ENCODE data around the gene AP3B2.

Gene AP3B2

GRCh38 chr15:82692171-82692570 is 17.5 kb downstream of the AP3B2 start:
- Histone ChIP-seq H3F3A (ENCODE audit: insufficient read depth, low read length) (no peaks in the 10 kb centered on the region; the same call in 1 of the 2 replicates), H3K79me2 (ENCODE audit: low read length) (no peaks in the 10 kb centered on the region), H3K4me1 (ENCODE audit: low read length) (no peaks in the 10 kb centered on the region), H3K4me3 (ENCODE audit: low read length) (no peak overlapping the region), H3K27ac (ENCODE audit: low read length) (no peak overlapping the region), H3K4me2 (ENCODE audit: low read depth, low read length) (no peak overlapping the region), H4K20me1 (ENCODE audit: insufficient read depth, low read length) (no peaks in the 10 kb centered on the region), H3K36me3 (replicated peaks; ENCODE audit: insufficient read depth, low read length) (no peaks in the 10 kb centered on the region), H3K9me2 (replicated peaks; ENCODE audit: insufficient read depth, low read length) (no peaks in the 10 kb centered on the region), H3K9ac (ENCODE audit: low read length) (no peak overlapping the region), H3K27me3 (replicated peaks; ENCODE audit: insufficient read depth, low read length) (no peaks in the 10 kb centered on the region), H3K9me3 (replicated peaks; ENCODE audit: insufficient read depth, low read length) (no peaks in the 10 kb centered on the region), H2AFZ (ENCODE audit: low read length) (no peak overlapping the region)
- no peak for DNase-seq
- TF ChIP-seq EZH2 (optimal IDR thresholded peaks at IDR 0.05; ENCODE audit: low read depth, low read length) (no peak), EZH2phosphoT487 (IDR thresholded peaks at IDR 0.05; ENCODE audit: low read length) (no peak), CTCF (IDR thresholded peaks at IDR 0.05; ENCODE audit: low read length) (no peak)

GRCh38 chr15:82689147-82689546 is 20.5 kb downstream of the AP3B2 start:
- Histone ChIP-seq H3K79me2 (ENCODE audit: low read length) (no peaks in the 10 kb centered on the region), H3K9me2 (replicated peaks; ENCODE audit: insufficient read depth, low read length) (no peaks in the 10 kb centered on the region), H3K4me1 (ENCODE audit: low read length) (no peaks in the 10 kb centered on the region), H3K4me3 (ENCODE audit: low read length) (no peak overlapping the region), H4K20me1 (ENCODE audit: insufficient read depth, low read length) (no peaks in the 10 kb centered on the region), H3K36me3 (replicated peaks; ENCODE audit: insufficient read depth, low read length) (no peaks in the 10 kb centered on the region), H3K4me2 (ENCODE audit: low read depth, low read length) (no peak overlapping the region), H3K9me3 (replicated peaks; ENCODE audit: insufficient read depth, low read length) (no peaks in the 10 kb centered on the region), H3K27me3 (replicated peaks; ENCODE audit: insufficient read depth, low read length) (no peaks in the 10 kb centered on the region), H2AFZ (ENCODE audit: low read length) (no peak overlapping the region), H3K9ac (ENCODE audit: low read length) (no peak overlapping the region), H3F3A (ENCODE audit: insufficient read depth, low read length) (no peaks in the 10 kb centered on the region; the same call in 1 of the 2 replicates), H3K27ac (ENCODE audit: low read length) (no peak overlapping the region)
- TF ChIP-seq CTCF (IDR thresholded peaks at IDR 0.05; ENCODE audit: low read length) (no peak), EZH2phosphoT487 (IDR thresholded peaks at IDR 0.05; ENCODE audit: low read length) (no peak), EZH2 (optimal IDR thresholded peaks at IDR 0.05; ENCODE audit: low read depth, low read length) (no peak)
- no peak for DNase-seq

GRCh38 chr15:82688691-82689090 is 21.0 kb downstream of the AP3B2 start:
- Histone ChIP-seq H3K4me1 (ENCODE audit: low read length) (no peaks in the 10 kb centered on the region), H3K4me2 (ENCODE audit: low read depth, low read length) (no peak overlapping the region), H3K9me3 (replicated peaks; ENCODE audit: insufficient read depth, low read length) (no peaks in the 10 kb centered on the region), H3K9me2 (replicated peaks; ENCODE audit: insufficient read depth, low read length) (no peaks in the 10 kb centered on the region), H3K36me3 (replicated peaks; ENCODE audit: insufficient read depth, low read length) (no peaks in the 10 kb centered on the region), H4K20me1 (ENCODE audit: insufficient read depth, low read length) (no peaks in the 10 kb centered on the region), H2AFZ (ENCODE audit: low read length) (no peak overlapping the region), H3K27ac (ENCODE audit: low read length) (no peak overlapping the region), H3K27me3 (replicated peaks; ENCODE audit: insufficient read depth, low read length) (no peaks in the 10 kb centered on the region), H3K9ac (ENCODE audit: low read length) (no peak overlapping the region), H3K4me3 (ENCODE audit: low read length) (no peak overlapping the region), H3F3A (ENCODE audit: insufficient read depth, low read length) (no peaks in the 10 kb centered on the region; the same call in 1 of the 2 replicates), H3K79me2 (ENCODE audit: low read length) (no peaks in the 10 kb centered on the region)
- no peak for DNase-seq
- TF ChIP-seq EZH2 (optimal IDR thresholded peaks at IDR 0.05; ENCODE audit: low read depth, low read length) (no peak), EZH2phosphoT487 (IDR thresholded peaks at IDR 0.05; ENCODE audit: low read length) (no peak), CTCF (IDR thresholded peaks at IDR 0.05; ENCODE audit: low read length) (no peak)

Measured in MM.1S (cell line).